PC-3 (cell line): Measurements from ENCODE around the gene ADIG. TPM values are rescaled to one million over a fixed set of nuclear protein-coding genes. Genes with fewer than 3 reads are reported as not detected.

Source experiments
- ATAC-seq: fragments of 200-7000 bp; cut with Tn5 transposase; 2 replicates; pipeline ENCODE4 v1.9.1; 2020; ENCODE audit warnings: mild to moderate bottlenecking, moderate library complexity
- BruUV-seq: library from RNA; stranded (reverse); fragments of 400-500 nt; replicated peaks from 2 replicates; lab custom pipeline; 2021; lab: Mats Ljungman, UMichigan
- CTCF ChIA-PET: fragments of 300-600 bp; sonication (Branson Sonifier 250); formaldehyde crosslinking; loops from one replicate; lab custom pipeline; 2022; ENCODE audit warnings: antibody characterized with exemption; lab: Charles Lee
- POLR2A ChIA-PET: fragments of 300-600 bp; sonication (Branson Sonifier 250); formaldehyde crosslinking; loops from one replicate; lab custom pipeline; 2022; ENCODE audit warnings: antibody characterized with exemption; ENCODE audit not compliant: unreplicated experiment; lab: Charles Lee
- DNase-seq: peaks from one replicate; pipeline ENCODE4 v3.0.0-alpha.2; 2015
- H2AFZ ChIP-seq: fragments of 300-600 bp; sonication (generic); 2 replicates; pipeline ENCODE4 v1.6.0; 2016; ENCODE audit warnings: antibody characterized with exemption, low read length
- H3F3A ChIP-seq: fragments of 300-600 bp; sonication (generic); one replicate; pipeline ENCODE4 v1.6.0; 2017; ENCODE audit warnings: antibody characterized with exemption, low read length, control low read depth, mild to moderate bottlenecking; ENCODE audit not compliant: unreplicated experiment
- H3K27ac ChIP-seq: fragments of 300-600 bp; sonication (generic); 2 replicates; pipeline ENCODE4 v1.5.1; 2016; ENCODE audit warnings: mild to moderate bottlenecking, low read length
- H3K27me3 ChIP-seq: fragments of 300-600 bp; sonication (generic); 2 replicates; pipeline ENCODE4 v1.6.1; 2016; ENCODE audit warnings: low read length, mixed read lengths
- H3K36me3 ChIP-seq: fragments of 300-600 bp; sonication (generic); 2 replicates; pipeline ENCODE4 v1.6.1; 2016; ENCODE audit warnings: low read depth, mixed run types, low read length, mixed read lengths
- H3K4me1 ChIP-seq: fragments of 300-600 bp; sonication (generic); 2 replicates; pipeline ENCODE4 v1.5.1; 2016; ENCODE audit warnings: low read length; ENCODE audit not compliant: insufficient read depth
- H3K4me2 ChIP-seq: fragments of 300-600 bp; sonication (generic); 2 replicates; pipeline ENCODE4 v1.6.0; 2016; ENCODE audit warnings: low read length
- H3K4me3 ChIP-seq: fragments of 300-600 bp; sonication (generic); 2 replicates; pipeline ENCODE4 v1.5.1; 2016; ENCODE audit warnings: mild to moderate bottlenecking, low read length, mixed read lengths
- H3K79me2 ChIP-seq: fragments of 300-600 bp; sonication (generic); 2 replicates; pipeline ENCODE4 v1.6.1; 2017; ENCODE audit warnings: low read length, mixed read lengths
- H3K9ac ChIP-seq: fragments of 300-600 bp; sonication (generic); 2 replicates; pipeline ENCODE4 v1.6.0; 2016; ENCODE audit warnings: mild to moderate bottlenecking, low read length
- H3K9me2 ChIP-seq: fragments of 300-600 bp; sonication (generic); replicated peaks from 2 replicates; pipeline ENCODE4 v1.6.1; 2016; ENCODE audit warnings: mixed run types, low read length, mixed read lengths
- H3K9me3 ChIP-seq: fragments of 300-600 bp; sonication (generic); 2 replicates; pipeline ENCODE4 v1.6.1; 2016; ENCODE audit warnings: low read length, mixed read lengths
- H4K20me1 ChIP-seq: fragments of 300-600 bp; sonication (generic); 2 replicates; pipeline ENCODE4 v1.6.1; 2016; ENCODE audit warnings: low read length, mixed read lengths
- CTCF ChIP-seq: fragments of 300-600 bp; sonication (generic); conservative IDR thresholded peaks from 2 replicates; pipeline ENCODE4 v1.5.1; 2017; ENCODE audit warnings: antibody characterized with exemption, low read depth, mild to moderate bottlenecking, low read length
- EZH2 ChIP-seq: fragments of 300-600 bp; sonication (generic); IDR thresholded peaks from one replicate; pipeline ENCODE4 v1.6.1; 2017; ENCODE audit warnings: antibody characterized with exemption, mild to moderate bottlenecking, low read length; ENCODE audit not compliant: unreplicated experiment
- EZH2phosphoT487 ChIP-seq: fragments of 300-600 bp; sonication (generic); IDR thresholded peaks from 2 replicates; pipeline ENCODE4 v1.6.1; 2018; ENCODE audit warnings: mild to moderate bottlenecking, antibody characterized with exemption, low read length, borderline replicate concordance
- intact Hi-C: fragments of 100-400 bp; cut with micrococcal nuclease; formaldehyde crosslinking; loops from 2 replicates; pipeline ENCODE4 v1.9.0; 2023
- total RNA-seq: library from RNA; depleted of rRNA; stranded (reverse); fragments of >200 nt; gene quantifications from 2 replicates; pipeline ENCODE4 v1.2.3, GENCODE V29; 2014

ADIG gene
- total RNA-seq, 1 experiment from 2014 or later: not detected

GRCh38 chr20:38554986-38555385 is 26.0 kb upstream of the ADIG start:
- Histone ChIP-seq H4K20me1 (no peaks in the 10 kb centered on the region), H3F3A (no peaks in the 10 kb centered on the region), H3K4me1 (no peaks in the 10 kb centered on the region), H3K27me3 (no peaks in the 10 kb centered on the region), H3K27ac (no peak overlapping the region), H3K36me3 (peaks cover 58% of the 10 kb centered on the region), H3K9ac (no peak overlapping the region), H3K9me2 (no peaks in the 10 kb centered on the region), H3K4me3 (no peak overlapping the region), H3K4me2 (no peak overlapping the region), H3K9me3 (no peaks in the 10 kb centered on the region), H2AFZ (no peak overlapping the region), H3K79me2 (no peaks in the 10 kb centered on the region)
- ChIA-PET CTCF (no interaction called here), POLR2A (no interaction called here)
- DNase-seq: no peak
- TF ChIP-seq EZH2 (no peak), CTCF (no peak), EZH2phosphoT487 (no peak)
- intact Hi-C loops: no loop called here
- BruUV-seq: no TSS peak
- no peak for ATAC-seq

GRCh38 chr20:38555395-38555794 is 25.6 kb upstream of the ADIG start:
- intact Hi-C loops: no loop called here

More at GRCh38 chr20:38555395-38555794, 25.6 kb upstream of the ADIG start:
- Histone ChIP-seq H3K79me2 (no peaks in the 10 kb centered on the region), H3K4me3 (no peak overlapping the region), H2AFZ (no peak overlapping the region), H3K9me3 (no peaks in the 10 kb centered on the region), H3K4me2 (no peak overlapping the region), H3K27ac (no peak overlapping the region), H3F3A (no peaks in the 10 kb centered on the region), H3K27me3 (no peaks in the 10 kb centered on the region), H3K9ac (no peak overlapping the region), H4K20me1 (no peaks in the 10 kb centered on the region), H3K9me2 (no peaks in the 10 kb centered on the region), H3K36me3 (peaks cover 58% of the 10 kb centered on the region), H3K4me1 (no peaks in the 10 kb centered on the region)
- DNase-seq (no peak), ATAC-seq (no peak)
- CTCF ChIA-PET: no interaction called here
- TF ChIP-seq EZH2phosphoT487 (no peak), CTCF (no peak), EZH2 (no peak)
- no TSS peak for BruUV-seq
- POLR2A ChIA-PET: no interaction called here
